Measurements from ENCODE around the gene BMX.

Gene BMX

DNA sequence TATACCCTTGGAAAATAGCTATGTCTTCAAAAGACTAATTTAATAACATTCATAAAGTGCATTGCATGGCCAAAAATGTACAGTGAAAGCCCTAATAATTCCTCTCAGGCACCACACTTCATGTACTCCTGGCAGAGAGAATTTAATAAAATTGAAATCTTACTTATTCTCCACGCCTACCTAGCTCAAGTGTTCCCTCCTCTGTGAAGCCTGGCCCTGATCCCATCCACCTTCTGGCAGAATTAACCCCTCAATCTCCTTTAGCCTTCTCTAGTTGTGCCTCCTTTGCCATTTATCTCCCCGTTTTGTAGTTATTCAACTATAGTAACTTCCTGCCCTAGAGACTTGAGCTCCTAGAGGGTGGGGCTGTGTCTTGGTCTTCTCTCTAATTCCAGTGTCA lies 73.4 kb downstream of the BMX start:
- ChIA-PET CTCF (no interaction called here), POLR2A (no interaction called here)
- TF ChIP-seq LEF1 (IDR thresholded peaks at IDR 0.05; ENCODE audit: borderline replicate concordance), result no peak
- DNase-seq (ENCODE audit: extremely low spot score), result no peak

DNA sequence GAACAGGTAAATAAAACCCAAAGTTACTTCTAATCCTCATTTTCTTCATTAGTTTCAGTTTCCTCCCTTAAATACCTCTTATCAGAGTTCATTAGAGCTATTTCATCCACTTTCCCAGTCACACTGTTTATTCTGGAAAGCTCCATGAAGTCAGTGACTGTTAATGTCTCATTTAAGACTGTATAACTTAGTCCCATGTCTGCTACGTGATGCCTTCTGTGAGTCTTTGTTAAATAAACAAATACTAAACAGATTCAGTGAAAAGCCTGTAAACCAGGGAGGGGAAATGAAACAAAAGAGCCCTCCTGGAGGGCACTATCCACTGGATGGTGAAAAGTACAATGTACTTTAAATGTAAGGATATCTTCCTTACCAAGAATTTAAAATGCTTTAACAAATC lies 75.4 kb downstream of the BMX start:
- POLR2A ChIA-PET, result no interaction called here

DNA sequence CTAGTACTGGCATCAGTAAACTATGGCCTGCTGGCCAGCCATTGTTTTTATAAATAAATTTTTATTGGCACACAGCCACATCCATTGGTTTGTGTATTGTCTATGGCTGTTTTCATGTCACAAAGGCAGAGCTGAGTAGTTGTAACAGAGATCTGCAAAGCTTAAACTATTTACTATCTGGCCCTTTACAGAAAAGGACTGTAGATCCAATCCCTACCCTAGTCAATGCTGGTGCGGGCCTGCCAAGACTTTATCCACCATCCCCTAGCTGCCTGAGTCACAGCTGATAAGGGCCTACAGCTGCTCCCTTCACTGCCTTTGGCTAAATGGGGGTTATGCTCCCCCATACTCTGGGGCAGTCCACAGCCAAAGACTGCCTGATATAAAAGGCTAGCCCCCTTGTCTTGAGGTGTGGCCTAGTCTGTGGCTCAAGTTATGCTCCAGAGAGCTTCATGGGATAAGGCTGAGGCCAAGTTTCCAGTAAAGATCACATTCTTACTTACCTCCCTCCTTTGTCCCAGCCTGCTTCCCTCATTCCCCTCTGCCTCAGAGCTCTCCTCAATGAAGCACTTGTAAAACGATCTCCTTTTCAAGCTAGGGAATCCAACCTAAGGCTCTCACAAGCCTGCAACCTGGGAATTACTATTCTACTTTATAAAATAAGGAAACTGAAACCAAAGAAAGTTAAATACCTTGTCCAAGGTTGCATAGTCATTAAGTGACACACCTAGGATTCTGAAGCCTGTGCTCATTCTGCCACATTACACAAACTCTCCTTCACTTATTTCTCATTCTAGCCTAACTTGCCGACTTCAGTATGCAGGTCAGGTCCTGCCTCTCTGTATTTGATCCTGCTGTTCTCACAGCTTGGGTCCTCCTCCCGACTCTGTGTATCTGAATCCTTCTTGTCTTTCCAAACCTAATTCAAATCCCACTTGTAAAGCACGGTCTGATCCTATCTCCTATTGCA lies 79.5 kb downstream of the BMX start:
- ChIA-PET POLR2A (no interaction called here), CTCF (no interaction called here)
- DNase-seq (ENCODE audit: extremely low spot score), result no peak
- no peak for TF ChIP-seq LEF1 (IDR thresholded peaks at IDR 0.05; ENCODE audit: borderline replicate concordance)
- TF ChIP-seq BHLHE40 (IDR thresholded peaks at IDR 0.05; ENCODE audit: borderline replicate concordance), result no peak
- TF ChIP-seq FOXK2 (IDR thresholded peaks at IDR 0.05), result no peak
- TF ChIP-seq FOXA1 (IDR thresholded peaks at IDR 0.05), result no peak
- no peak for TF ChIP-seq SP1 (IDR thresholded peaks at IDR 0.05)
- no peak for TF ChIP-seq L3MBTL2 (conservative IDR thresholded peaks at IDR 0.05)
- no peak for TF ChIP-seq FOXM1 (IDR thresholded peaks at IDR 0.05; ENCODE audit: borderline replicate concordance)

More for the DNA sequence above, 75.4 kb downstream of the BMX start:
- CTCF ChIA-PET, result no interaction called here
- TF ChIP-seq, protein P1, sequence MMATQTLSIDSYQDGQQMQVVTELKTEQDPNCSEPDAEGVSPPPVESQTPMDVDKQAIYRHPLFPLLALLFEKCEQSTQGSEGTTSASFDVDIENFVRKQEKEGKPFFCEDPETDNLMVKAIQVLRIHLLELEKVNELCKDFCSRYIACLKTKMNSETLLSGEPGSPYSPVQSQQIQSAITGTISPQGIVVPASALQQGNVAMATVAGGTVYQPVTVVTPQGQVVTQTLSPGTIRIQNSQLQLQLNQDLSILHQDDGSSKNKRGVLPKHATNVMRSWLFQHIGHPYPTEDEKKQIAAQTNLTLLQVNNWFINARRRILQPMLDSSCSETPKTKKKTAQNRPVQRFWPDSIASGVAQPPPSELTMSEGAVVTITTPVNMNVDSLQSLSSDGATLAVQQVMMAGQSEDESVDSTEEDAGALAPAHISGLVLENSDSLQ (IDR thresholded peaks at IDR 0.05), result peak; percentile 58; the same call in 1 of the 2 replicates
- TF ChIP-seq CTBP1 (IDR thresholded peaks at IDR 0.05; ENCODE audit: borderline replicate concordance), result no peak
- TF ChIP-seq FOXM1 (IDR thresholded peaks at IDR 0.05; ENCODE audit: borderline replicate concordance), result no peak
- TF ChIP-seq FOXK2 (IDR thresholded peaks at IDR 0.05), result no peak
- TF ChIP-seq L3MBTL2 (conservative IDR thresholded peaks at IDR 0.05), result no peak
- TF ChIP-seq HDGF (IDR thresholded peaks at IDR 0.05; ENCODE audit: borderline replicate concordance), result no peak
- DNase-seq (ENCODE audit: extremely low spot score), result peak; percentile 11

DNA sequence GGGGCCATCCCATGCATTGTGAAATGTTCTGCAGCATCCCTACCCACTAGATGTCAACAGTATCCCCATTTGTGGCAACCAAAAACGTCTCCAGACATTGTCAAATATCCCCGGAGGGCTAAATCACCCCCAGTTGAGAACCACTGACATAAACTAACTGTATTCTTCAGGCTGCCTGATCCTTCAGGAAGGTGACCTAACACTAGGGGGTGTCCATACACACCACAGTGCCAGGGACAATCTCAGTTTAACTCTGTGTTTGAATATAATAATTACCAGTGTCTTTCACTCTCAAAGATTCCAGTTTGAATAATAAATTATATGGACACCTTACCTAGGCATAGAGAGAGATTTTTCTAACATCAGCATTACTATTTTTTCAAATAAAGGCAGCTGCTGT lies 93.8 kb downstream of the BMX start:
- peak; percentile 22 for DNase-seq (ENCODE audit: extremely low spot score)
- TF ChIP-seq HDGF (IDR thresholded peaks at IDR 0.05; ENCODE audit: borderline replicate concordance), result no peak
- TF ChIP-seq ARNT (IDR thresholded peaks at IDR 0.05), result no peak
- no peak for TF ChIP-seq BHLHE40 (IDR thresholded peaks at IDR 0.05; ENCODE audit: borderline replicate concordance)
- TF ChIP-seq, protein P1 (IDR thresholded peaks at IDR 0.05), result no peak
- TF ChIP-seq L3MBTL2 (conservative IDR thresholded peaks at IDR 0.05), result no peak
- no peak for TF ChIP-seq SUZ12 (IDR thresholded peaks at IDR 0.05)
- CTCF ChIA-PET, result no interaction called here
- POLR2A ChIA-PET, result no interaction called here

DNA sequence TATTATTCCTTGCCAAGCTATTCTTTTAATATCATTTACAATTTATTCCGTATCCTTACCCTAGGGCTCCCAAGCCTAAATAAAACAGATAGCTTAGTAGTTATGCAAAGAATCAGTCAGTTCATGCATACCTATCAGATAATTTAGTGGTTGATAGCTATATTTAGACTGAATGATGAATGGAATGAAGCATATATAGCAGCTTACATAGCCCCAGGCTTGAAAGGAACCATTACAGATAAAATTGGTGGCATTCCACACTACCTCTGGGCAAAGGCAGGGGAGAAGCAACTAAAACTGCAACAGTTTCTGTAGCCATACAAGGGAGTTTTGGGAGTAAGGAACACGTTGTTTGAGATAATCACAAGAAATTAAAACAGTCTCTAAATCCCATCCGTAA lies 97.4 kb downstream of the BMX start:
- ChIA-PET POLR2A (no interaction called here), CTCF (interaction anchor here (0.6 kb wide), 1 partner anchor 33 kb away, joined by 3 read pairs; no protein-coding TSS in a partner anchor)
- TF ChIP-seq, protein P1 (IDR thresholded peaks at IDR 0.05), result no peak
- TF ChIP-seq NFRKB (IDR thresholded peaks at IDR 0.05) (no peak), FOXK2 (IDR thresholded peaks at IDR 0.05) (no peak), ZNF384 (IDR thresholded peaks at IDR 0.05) (no peak), TARDBP (IDR thresholded peaks at IDR 0.05) (no peak), BHLHE40 (IDR thresholded peaks at IDR 0.05; ENCODE audit: borderline replicate concordance) (no peak), HDGF (IDR thresholded peaks at IDR 0.05; ENCODE audit: borderline replicate concordance) (no peak)
- no peak for DNase-seq (ENCODE audit: extremely low spot score)

DNA sequence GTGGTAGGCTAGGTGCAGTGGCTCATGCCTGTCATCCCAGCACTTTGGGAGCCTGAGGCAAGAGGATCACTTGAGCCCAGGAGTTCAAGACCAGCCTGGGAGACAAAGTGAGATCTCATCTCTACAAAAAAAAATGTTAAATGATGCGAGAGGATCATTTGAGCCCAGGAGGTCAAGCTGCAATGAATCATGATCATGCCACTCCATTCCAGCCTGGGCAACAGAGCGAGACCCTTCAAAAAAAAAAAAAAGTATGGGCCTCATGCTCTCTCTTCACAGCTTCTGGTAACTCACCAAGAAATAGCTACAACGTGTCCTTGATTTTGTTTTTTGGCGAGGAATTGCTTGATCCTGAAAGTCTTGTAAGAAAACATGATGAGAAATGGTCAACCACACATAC lies 98.9 kb downstream of the BMX start:
- ChIA-PET POLR2A (no interaction called here), CTCF (interaction anchor here (1.0 kb wide), 1 partner anchor 35 kb away, joined by 3 read pairs; no protein-coding TSS in a partner anchor)
- no peak for DNase-seq (ENCODE audit: extremely low spot score)

More for the DNA sequence above, 98.9 kb downstream of the BMX start:
- TF ChIP-seq HDGF (IDR thresholded peaks at IDR 0.05; ENCODE audit: borderline replicate concordance), result no peak
- TF ChIP-seq FOXK2 (IDR thresholded peaks at IDR 0.05), result no peak
- TF ChIP-seq, protein P1 (IDR thresholded peaks at IDR 0.05), result no peak
- TF ChIP-seq L3MBTL2 (conservative IDR thresholded peaks at IDR 0.05), result no peak
- TF ChIP-seq LEF1 (IDR thresholded peaks at IDR 0.05; ENCODE audit: borderline replicate concordance), result no peak
